IMR-90 (cell line): ENCODE results near the gene OSBPL2. TPM values are rescaled to one million over a fixed set of nuclear protein-coding genes. Genes with fewer than 3 reads are reported as not detected.

Source experiments
- ATAC-seq: fragments of 200-7000 bp; cut with Tn5 transposase; 2 replicates; pipeline ENCODE4 v1.9.1; 2020; ENCODE audit warnings: low read depth, mild to moderate bottlenecking, moderate library complexity
- BruUV-seq: library from RNA; stranded (reverse); fragments of 400-500 nt; replicated peaks from 2 replicates; lab custom pipeline; 2021; lab: Mats Ljungman, UMichigan
- CTCF ChIA-PET: fragments of 300-600 bp; formaldehyde crosslinking; extraction: SDS; loops from one replicate; lab custom pipeline; 2021; ENCODE audit warnings: antibody characterized with exemption; lab: Yijun Ruan, JAX
- POLR2A ChIA-PET: fragments of 300-600 bp; sonication (Branson Sonifier 250); formaldehyde crosslinking; loops from one replicate; lab custom pipeline; 2022; ENCODE audit warnings: antibody characterized with exemption; ENCODE audit not compliant: unreplicated experiment; lab: Charles Lee
- DNase-seq: peaks from one replicate; pipeline ENCODE4 v3.0.0; 2013
- H2AFZ ChIP-seq: replicated peaks from 2 replicates; pipeline ENCODE3; 2013; ENCODE audit warnings: low read length, mild to moderate bottlenecking; ENCODE audit not compliant: poor library complexity
- H2AK5ac ChIP-seq: 2 replicates; pipeline ENCODE4 v1.6.1; 2013; ENCODE audit warnings: low read depth, low read length, inconsistent platforms
- H2AK9ac ChIP-seq: replicated peaks from 2 replicates; pipeline ENCODE3; 2013; ENCODE audit warnings: mild to moderate bottlenecking, low read depth, low read length, moderate library complexity; ENCODE audit not compliant: poor library complexity
- H2BK120ac ChIP-seq: 2 replicates; pipeline ENCODE4 v1.6.1; 2013; ENCODE audit warnings: low read depth, low read length, inconsistent platforms
- H2BK15ac ChIP-seq: 3 replicates; pipeline ENCODE4 v1.6.1; 2013; ENCODE audit warnings: low read depth, low read length, inconsistent platforms
- H2BK20ac ChIP-seq: 2 replicates; pipeline ENCODE4 v1.6.1; 2013; ENCODE audit warnings: low read depth, mild to moderate bottlenecking, inconsistent platforms, low read length, moderate library complexity
- H2BK5ac ChIP-seq: 2 replicates; pipeline ENCODE4 v1.6.1; 2013; ENCODE audit warnings: mild to moderate bottlenecking, low read depth, low read length, inconsistent platforms; ENCODE audit not compliant: poor library complexity, severe bottlenecking
- H3K14ac ChIP-seq: replicated peaks from 2 replicates; pipeline ENCODE4 v1.6.1; 2013; ENCODE audit warnings: low read depth, low read length, inconsistent platforms
- H3K18ac ChIP-seq: 2 replicates; pipeline ENCODE4 v1.6.1; 2013; ENCODE audit warnings: low read depth, low read length, control low read depth
- H3K23ac ChIP-seq: 2 replicates; pipeline ENCODE4 v1.6.1; 2013; ENCODE audit warnings: low read depth, low read length, inconsistent platforms
- H3K27ac ChIP-seq: 2 replicates; pipeline ENCODE4 v1.5.1; 2013; ENCODE audit warnings: mild to moderate bottlenecking, control low read depth, low read length; ENCODE audit not compliant: insufficient read depth
- H3K27me3 ChIP-seq: 2 replicates; pipeline ENCODE4 v1.6.1; 2013; ENCODE audit warnings: low read length; ENCODE audit not compliant: control insufficient read depth, insufficient read depth
- H3K36me3 ChIP-seq: 2 replicates; pipeline ENCODE4 v1.6.1; 2013; ENCODE audit warnings: low read length, mixed read lengths; ENCODE audit not compliant: control insufficient read depth, insufficient read depth
- H3K4ac ChIP-seq: 2 replicates; pipeline ENCODE4 v1.6.1; 2013; ENCODE audit warnings: low read depth, low read length, inconsistent platforms
- H3K4me1 ChIP-seq: 2 replicates; pipeline ENCODE4 v1.6.1; 2013; ENCODE audit warnings: low read length, mixed read lengths; ENCODE audit not compliant: control insufficient read depth, insufficient read depth
- H3K4me2 ChIP-seq: 2 replicates; pipeline ENCODE4 v1.6.1; 2013; ENCODE audit warnings: low read depth, mild to moderate bottlenecking, control low read depth, low read length, moderate library complexity
- H3K4me3 ChIP-seq: 2 replicates; pipeline ENCODE4 v1.5.1; 2013; ENCODE audit warnings: low read depth, mild to moderate bottlenecking, control low read depth, low read length, moderate library complexity; ENCODE audit not compliant: insufficient read depth
- H3K56ac ChIP-seq: 2 replicates; pipeline ENCODE4 v1.6.1; 2013; ENCODE audit warnings: low read length, inconsistent platforms; ENCODE audit not compliant: insufficient read depth; ENCODE audit errors: extremely low read depth
- H3K79me1 ChIP-seq, 2 experiments: 2 replicates each; pipeline ENCODE4 v1.6.1; 2013; ENCODE audit warnings: low read length in 2 of 2, inconsistent platforms in 1 of 2, low read depth in 1 of 2
- H3K9ac ChIP-seq: 2 replicates; pipeline ENCODE4 v1.6.1; 2013; ENCODE audit warnings: low read depth, low read length, control low read depth
- H3K9me1 ChIP-seq: 2 replicates; pipeline ENCODE4 v1.6.1; 2013; ENCODE audit warnings: low read length, inconsistent platforms; ENCODE audit not compliant: insufficient read depth
- H3K9me3 ChIP-seq: 2 replicates; pipeline ENCODE4 v1.6.1; 2013; ENCODE audit warnings: low read length; ENCODE audit not compliant: control insufficient read depth, insufficient read depth
- H4K20me1 ChIP-seq: 2 replicates; pipeline ENCODE4 v1.6.1; 2013; ENCODE audit warnings: low read length, inconsistent platforms; ENCODE audit not compliant: insufficient read depth
- H4K5ac ChIP-seq: 2 replicates; pipeline ENCODE4 v1.6.1; 2013; ENCODE audit warnings: mild to moderate bottlenecking, low read depth, low read length, control low read depth
- H4K8ac ChIP-seq, 2 experiments: 2 replicates each; pipeline ENCODE4 v1.6.1; 2013; ENCODE audit warnings: low read depth in 2 of 2, low read length in 2 of 2, control low read depth in 1 of 2, inconsistent platforms in 1 of 2
- H4K91ac ChIP-seq: 2 replicates; pipeline ENCODE4 v1.6.1; 2013; ENCODE audit warnings: low read depth, low read length, inconsistent platforms; ENCODE audit not compliant: insufficient read depth
- BHLHE40 ChIP-seq: fragments of 150-350 bp; IDR thresholded peaks from 2 replicates; pipeline ENCODE4 v1.6.1; 2016; ENCODE audit warnings: mild to moderate bottlenecking, low read depth, low read length
- CEBPB ChIP-seq: IDR thresholded peaks from 2 replicates; pipeline ENCODE4 v1.6.1; 2012; ENCODE audit warnings: low read depth, low read length, improper control_type of control experiment
- CHD1 ChIP-seq: IDR thresholded peaks from 2 replicates; pipeline ENCODE4 v1.6.1; 2012; ENCODE audit warnings: low read depth, low read length, improper control_type of control experiment
- FOS ChIP-seq: fragments of 150-350 bp; IDR thresholded peaks from 2 replicates; pipeline ENCODE4 v1.6.1; 2016; ENCODE audit warnings: low read depth, low read length
- MAFK ChIP-seq: IDR thresholded peaks from 2 replicates; pipeline ENCODE4 v1.6.1; 2012; ENCODE audit warnings: low read depth, low read length, improper control_type of control experiment
- MAZ ChIP-seq: IDR thresholded peaks from 2 replicates; pipeline ENCODE4 v1.6.1; 2012; ENCODE audit warnings: low read depth, mild to moderate bottlenecking, low read length, improper control_type of control experiment, moderate library complexity, borderline replicate concordance
- NFE2L2 ChIP-seq: fragments of 150-350 bp; IDR thresholded peaks from 2 replicates; pipeline ENCODE4 v1.6.1; 2016; ENCODE audit warnings: low read depth, mild to moderate bottlenecking, low read length
- POLR2A ChIP-seq: IDR thresholded peaks from 2 replicates; pipeline ENCODE4 v1.6.1; 2012; ENCODE audit warnings: mild to moderate bottlenecking, low read depth, low read length
- RAD21 ChIP-seq: IDR thresholded peaks from 2 replicates; pipeline ENCODE4 v1.6.1; 2012; ENCODE audit warnings: low read length, improper control_type of control experiment
- RCOR1 ChIP-seq: IDR thresholded peaks from 2 replicates; pipeline ENCODE4 v1.6.1; 2012; ENCODE audit warnings: mild to moderate bottlenecking, low read length, improper control_type of control experiment; ENCODE audit not compliant: insufficient replicate concordance
- SMC3 ChIP-seq: fragments of 150-350 bp; IDR thresholded peaks from 2 replicates; pipeline ENCODE4 v1.6.1; 2016; ENCODE audit warnings: low read depth, mild to moderate bottlenecking, antibody characterized with exemption, low read length, moderate library complexity
- USF2 ChIP-seq: fragments of 150-350 bp; IDR thresholded peaks from 2 replicates; pipeline ENCODE4 v1.6.1; 2017; ENCODE audit warnings: mild to moderate bottlenecking, antibody characterized with exemption, low read length, low read depth
- WGBS, 2 experiments: methylation state at CpG; one replicate each; pipeline versions ENCODE4 v1.1.5 to v1.1.7; 2013; ENCODE audit warnings: missing lambda C conversion rate in 2 of 2; ENCODE audit not compliant: insufficient read length in 1 of 2; ENCODE audit errors: extremely low coverage in 2 of 2; 5-methylcytosine and 5-hydroxymethylcytosine counted together
- dilution Hi-C: fragments of 300-500 bp; cut with HindIII; formaldehyde crosslinking; loops from one replicate; pipeline ENCODE4 v1.14.3; 2018; ENCODE audit warnings: low sequenced_read_pairs; ENCODE audit not compliant: unreplicated experiment
- in situ Hi-C: fragments of 300-500 bp; cut with MboI; formaldehyde crosslinking; loops from 3 replicates; pipeline ENCODE4 v1.14.3; 2019; ENCODE audit warnings: low sequenced_read_pairs, inconsistent platforms, mixed read lengths
- intact Hi-C: fragments of 100-400 bp; cut with micrococcal nuclease; formaldehyde crosslinking; loops from 2 replicates; pipeline ENCODE4 v1.10.0; 2022
- polyA plus RNA-seq, 3 experiments: library from polyadenylated mRNA; depleted of rRNA; stranded (reverse); fragments of >200 nt; gene quantifications; 2 replicates each; pipeline ENCODE4 v1.2.3, GENCODE V29; 2012; ENCODE audit warnings: low replicate concordance in 1 of 3
- total RNA-seq: library from RNA; depleted of rRNA; stranded (reverse); fragments of >200 nt; gene quantifications from 2 replicates; pipeline ENCODE4 v1.2.3, GENCODE V29; 2012
- TF ChIP-seq, protein P1 (sequence below): conservative IDR thresholded peaks from 2 replicates; pipeline ENCODE4 v1.5.1; 2012; ENCODE audit warnings: mild to moderate bottlenecking, low read depth, low read length, improper control_type of control experiment
- TF ChIP-seq, protein P2 (sequence below): fragments of 150-350 bp; IDR thresholded peaks from 2 replicates; pipeline ENCODE4 v1.6.1; 2016; ENCODE audit warnings: low read depth, mild to moderate bottlenecking, low read length, moderate library complexity, borderline replicate concordance

OSBPL2 gene
- total and polyA plus RNA-seq, 2 of the 4 experiments (the other 2 are of a cell fraction) = 19.3 to 27.6 TPM

DNA sequence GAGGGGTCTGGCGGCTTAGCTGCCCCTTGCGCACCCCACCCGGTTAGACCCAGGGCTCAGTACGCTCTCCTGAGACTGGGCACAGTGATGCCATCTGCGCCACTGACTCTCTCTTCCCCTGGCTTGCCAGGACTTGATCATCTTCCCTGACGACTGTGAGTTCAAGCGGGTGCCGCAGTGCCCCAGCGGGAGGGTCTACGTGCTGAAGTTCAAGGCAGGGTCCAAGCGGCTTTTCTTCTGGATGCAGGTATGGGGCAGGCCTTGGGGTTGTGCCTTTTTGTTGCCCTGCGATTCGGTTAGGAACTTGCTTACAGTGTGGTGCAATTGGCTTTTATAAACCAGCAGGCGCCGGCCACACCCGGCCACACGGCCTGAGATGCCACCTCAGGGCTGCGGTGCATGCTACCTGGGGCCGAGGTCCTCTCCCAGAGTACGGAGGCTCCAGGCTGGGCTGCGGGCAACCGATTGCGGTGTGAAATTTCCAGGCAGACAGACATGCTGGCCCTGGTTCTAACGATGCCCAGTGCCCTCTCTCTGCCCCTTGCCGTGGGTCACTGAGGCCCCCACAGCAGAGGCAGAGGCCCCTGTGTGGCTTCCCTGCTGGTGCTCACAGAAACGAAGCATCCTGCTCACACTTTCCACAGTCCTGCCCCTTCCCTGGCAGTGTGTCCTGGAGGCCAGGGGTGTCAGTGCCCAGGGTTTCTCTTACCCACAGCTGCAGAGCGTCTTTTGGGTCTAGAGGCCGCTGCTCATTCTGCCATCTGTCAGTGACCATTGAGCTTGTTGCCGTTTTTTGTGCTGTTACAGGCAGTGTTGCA, 66.2 kb downstream of the OSBPL2 start:
- H3K56ac ChIP-seq = no peak overlapping the region
- no peak overlapping the region for H2BK15ac ChIP-seq
- H4K91ac ChIP-seq = no peak overlapping the region
- no peak for DNase-seq
- 0 out of 2 replicates have a peak, but pooled peaks cover 6% of the 10 kb centered on the region for H3K9me1 ChIP-seq
- H2AFZ ChIP-seq = peak overlapping the region; percentile 24
- H3K36me3 ChIP-seq = peaks cover 51% of the 10 kb centered on the region
- BruUV-seq = no TSS peak
- H3K18ac ChIP-seq = no peak overlapping the region
- no peak overlapping the region for H4K8ac ChIP-seq
- 89% methylated on average over 18 of the region's 29 CpGs; no CpG with 5 or more reads in 1 of the 2 experiments for WGBS, 2 experiments
- H2BK120ac ChIP-seq = no peak overlapping the region
- peaks cover 0 to 34% of the 10 kb centered on the region in 2 experiments; a peak in 1 of 4 replicates for H3K79me1 ChIP-seq
- H4K5ac ChIP-seq = no peak overlapping the region
- H2BK20ac ChIP-seq = no peak overlapping the region
- H4K20me1 ChIP-seq = peaks cover 41% of the 10 kb centered on the region
- H2BK5ac ChIP-seq = no peak overlapping the region
- H3K4me2 ChIP-seq = peak overlapping the region; percentile 98
- CTCF ChIA-PET = interaction anchor here (1.0 to 1.1 kb wide), 3 partner anchors 64 to 79 kb away, joined by 3 read pairs; no protein-coding TSS in a partner anchor
- POLR2A ChIA-PET = no interaction called here
- peak overlapping the region; percentile 99 for H3K4me3 ChIP-seq
- H3K14ac ChIP-seq = no peak overlapping the region
- H3K9ac ChIP-seq = peak overlapping the region; percentile 89
- intact Hi-C loops (loop anchor here (10.0 kb wide), 1 partner anchor 190 kb away; no protein-coding TSS in a partner anchor), in situ Hi-C loops (loop anchor here (5.0 kb wide), 1 partner anchor 78 kb away; no protein-coding TSS in a partner anchor), dilution Hi-C loops (no loop called here)
- ATAC-seq = no peak
- peaks cover 12% of the 10 kb centered on the region for H3K4me1 ChIP-seq
- H2AK9ac ChIP-seq = peak overlapping the region; percentile 99
- H3K9me3 ChIP-seq = no peaks in the 10 kb centered on the region
- H3K27me3 ChIP-seq = no peaks in the 10 kb centered on the region
- peak overlapping the region; percentile 9; the same call in 1 of the 2 replicates for H3K27ac ChIP-seq
- H3K23ac ChIP-seq = peak overlapping the region; percentile 77
- no peak overlapping the region for H3K4ac ChIP-seq
- no peak overlapping the region for H2AK5ac ChIP-seq
- TF ChIP-seq RAD21 (no peak), MAZ (no peak), CHD1 (no peak), NFE2L2 (no peak), CEBPB (no peak), POLR2A (no peak), BHLHE40 (no peak), RCOR1 (no peak), FOS (no peak), USF2 (no peak), MAFK (no peak), SMC3 (no peak)
- TF ChIP-seq, protein P1, sequence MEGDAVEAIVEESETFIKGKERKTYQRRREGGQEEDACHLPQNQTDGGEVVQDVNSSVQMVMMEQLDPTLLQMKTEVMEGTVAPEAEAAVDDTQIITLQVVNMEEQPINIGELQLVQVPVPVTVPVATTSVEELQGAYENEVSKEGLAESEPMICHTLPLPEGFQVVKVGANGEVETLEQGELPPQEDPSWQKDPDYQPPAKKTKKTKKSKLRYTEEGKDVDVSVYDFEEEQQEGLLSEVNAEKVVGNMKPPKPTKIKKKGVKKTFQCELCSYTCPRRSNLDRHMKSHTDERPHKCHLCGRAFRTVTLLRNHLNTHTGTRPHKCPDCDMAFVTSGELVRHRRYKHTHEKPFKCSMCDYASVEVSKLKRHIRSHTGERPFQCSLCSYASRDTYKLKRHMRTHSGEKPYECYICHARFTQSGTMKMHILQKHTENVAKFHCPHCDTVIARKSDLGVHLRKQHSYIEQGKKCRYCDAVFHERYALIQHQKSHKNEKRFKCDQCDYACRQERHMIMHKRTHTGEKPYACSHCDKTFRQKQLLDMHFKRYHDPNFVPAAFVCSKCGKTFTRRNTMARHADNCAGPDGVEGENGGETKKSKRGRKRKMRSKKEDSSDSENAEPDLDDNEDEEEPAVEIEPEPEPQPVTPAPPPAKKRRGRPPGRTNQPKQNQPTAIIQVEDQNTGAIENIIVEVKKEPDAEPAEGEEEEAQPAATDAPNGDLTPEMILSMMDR = no peak
- TF ChIP-seq, protein P2, sequence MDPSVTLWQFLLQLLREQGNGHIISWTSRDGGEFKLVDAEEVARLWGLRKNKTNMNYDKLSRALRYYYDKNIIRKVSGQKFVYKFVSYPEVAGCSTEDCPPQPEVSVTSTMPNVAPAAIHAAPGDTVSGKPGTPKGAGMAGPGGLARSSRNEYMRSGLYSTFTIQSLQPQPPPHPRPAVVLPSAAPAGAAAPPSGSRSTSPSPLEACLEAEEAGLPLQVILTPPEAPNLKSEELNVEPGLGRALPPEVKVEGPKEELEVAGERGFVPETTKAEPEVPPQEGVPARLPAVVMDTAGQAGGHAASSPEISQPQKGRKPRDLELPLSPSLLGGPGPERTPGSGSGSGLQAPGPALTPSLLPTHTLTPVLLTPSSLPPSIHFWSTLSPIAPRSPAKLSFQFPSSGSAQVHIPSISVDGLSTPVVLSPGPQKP = no peak
